Measurements from ENCODE around the gene C19orf47. TPM values are rescaled to one million over a fixed set of nuclear protein-coding genes. Genes with fewer than 3 reads are reported as not detected.
A peak's percentile ranks its signal among the peaks of the same experiment; 100 is the strongest.

Gene C19orf47
- polyA plus RNA-seq, 3 donors, result 7.6 to 10.2 (median 8.0) TPM

DNA sequence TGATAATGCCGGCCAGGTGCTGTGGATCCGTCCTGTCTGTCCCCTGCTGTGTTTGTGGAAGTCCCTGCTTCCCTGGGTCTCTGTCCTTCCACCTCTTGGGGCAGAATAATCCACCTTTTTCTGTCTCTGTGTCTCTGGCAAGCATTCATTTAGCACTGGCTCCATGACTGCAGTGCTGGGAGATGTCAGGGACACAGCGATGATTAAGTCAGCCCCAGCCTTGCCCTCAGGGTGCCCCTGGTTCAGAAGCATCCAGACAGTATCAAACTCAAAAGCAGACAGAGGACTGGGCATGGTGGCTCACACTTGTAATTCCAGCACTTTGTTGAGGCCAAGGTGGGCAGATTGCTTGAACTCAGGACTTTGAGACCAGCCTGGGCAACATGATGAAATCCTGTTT is 40.3 kb upstream of the C19orf47 start:
- no peaks in the 10 kb centered on the region for H3K36me3 ChIP-seq (replicated peaks in 1 of 2; ENCODE audit: control insufficient read depth in 1 of 2, insufficient read depth in 2 of 2, low read length in 2 of 2)
- no peak overlapping the region for H3K9ac ChIP-seq (ENCODE audit: insufficient read depth, low read length, poor library complexity, severe bottlenecking)
- no peaks in the 10 kb centered on the region for H3K27me3 ChIP-seq (ENCODE audit: control insufficient read depth in 2 of 2, insufficient read depth in 2 of 2, low read length in 2 of 2)
- no peak overlapping the region for H3K27ac ChIP-seq (ENCODE audit: low read depth in 1 of 2, low read length in 2 of 2)
- Mint-ChIP-seq H3K36me3 (no peaks in the 10 kb centered on the region), H3K27me3 (ENCODE audit: low read depth in 3 of 3) (peaks cover 3 to 14% (median 3%) of the 10 kb centered on the region in 3 donors), H3K4me3 (no peak overlapping the region), H3K9me3 (peaks cover 0 to 4% (median 0%) of the 10 kb centered on the region in 7 donors), H3K4me1 (peaks cover 15% of the 10 kb centered on the region), H3K27ac (peak overlapping the region in 2 of 7 donors; percentile 18 to 60)
- no peaks in the 10 kb centered on the region for H3K79me2 ChIP-seq (ENCODE audit: insufficient read depth, low read length)
- DNase-seq, result no peak
- H2AFZ ChIP-seq (ENCODE audit: insufficient read depth, low read depth, low read length, poor library complexity, severe bottlenecking), result no peak overlapping the region
- H3K4me2 ChIP-seq (replicated peaks; ENCODE audit: extremely low read depth, low read length, poor library complexity, severe bottlenecking), result no peak overlapping the region
- H3K4me3 ChIP-seq (replicated peaks in 1 of 3; ENCODE audit: low read depth in 2 of 3, low read length in 3 of 3), result no peak overlapping the region
- TF ChIP-seq, protein P1, sequence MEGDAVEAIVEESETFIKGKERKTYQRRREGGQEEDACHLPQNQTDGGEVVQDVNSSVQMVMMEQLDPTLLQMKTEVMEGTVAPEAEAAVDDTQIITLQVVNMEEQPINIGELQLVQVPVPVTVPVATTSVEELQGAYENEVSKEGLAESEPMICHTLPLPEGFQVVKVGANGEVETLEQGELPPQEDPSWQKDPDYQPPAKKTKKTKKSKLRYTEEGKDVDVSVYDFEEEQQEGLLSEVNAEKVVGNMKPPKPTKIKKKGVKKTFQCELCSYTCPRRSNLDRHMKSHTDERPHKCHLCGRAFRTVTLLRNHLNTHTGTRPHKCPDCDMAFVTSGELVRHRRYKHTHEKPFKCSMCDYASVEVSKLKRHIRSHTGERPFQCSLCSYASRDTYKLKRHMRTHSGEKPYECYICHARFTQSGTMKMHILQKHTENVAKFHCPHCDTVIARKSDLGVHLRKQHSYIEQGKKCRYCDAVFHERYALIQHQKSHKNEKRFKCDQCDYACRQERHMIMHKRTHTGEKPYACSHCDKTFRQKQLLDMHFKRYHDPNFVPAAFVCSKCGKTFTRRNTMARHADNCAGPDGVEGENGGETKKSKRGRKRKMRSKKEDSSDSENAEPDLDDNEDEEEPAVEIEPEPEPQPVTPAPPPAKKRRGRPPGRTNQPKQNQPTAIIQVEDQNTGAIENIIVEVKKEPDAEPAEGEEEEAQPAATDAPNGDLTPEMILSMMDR (IDR thresholded peaks at IDR 0.05), result no peak
- no peaks in the 10 kb centered on the region for H4K20me1 ChIP-seq (ENCODE audit: insufficient read depth, low read length)
- intact Hi-C loops (cut with micrococcal nuclease), result no loop called here
- no peaks in the 10 kb centered on the region for H3K9me3 ChIP-seq (replicated peaks in 1 of 2; ENCODE audit: control insufficient read depth in 1 of 2, insufficient read depth in 1 of 2, low read length in 2 of 2)
- 100% methylated on average over 2 of the region's 3 CpGs for WGBS (ENCODE audit: insufficient coverage)
- H3K4me1 ChIP-seq (ENCODE audit: control insufficient read depth in 1 of 2, insufficient read depth in 2 of 2, low read length in 2 of 2), result peaks cover 5 to 10% of the 10 kb centered on the region in 2 donors

DNA sequence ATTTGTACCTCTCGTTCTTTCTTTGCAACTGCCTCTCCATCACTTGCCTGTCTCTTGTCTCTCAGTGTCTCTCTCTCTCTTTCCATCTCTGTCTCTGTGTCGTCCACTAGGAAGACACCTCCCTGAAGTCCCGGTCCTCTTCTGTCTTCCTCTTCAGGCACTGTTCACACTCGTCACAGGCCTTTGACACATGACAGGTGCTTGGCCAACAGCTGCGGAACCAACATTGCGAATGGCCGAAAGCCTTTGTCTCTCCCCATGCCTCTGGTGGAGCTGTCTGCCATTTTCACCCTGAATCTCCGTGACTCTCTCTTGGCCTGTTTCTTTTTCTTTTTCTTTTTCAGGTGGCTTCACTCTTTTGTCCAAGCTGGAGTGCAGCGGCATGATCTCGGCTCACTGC is 39.0 kb upstream of the C19orf47 start:
- H3K27ac ChIP-seq (ENCODE audit: low read depth in 1 of 2, low read length in 2 of 2), result no peak overlapping the region
- Mint-ChIP-seq H3K4me3 (no peak overlapping the region), H3K4me1 (peaks cover 15% of the 10 kb centered on the region), H3K27ac (no peak overlapping the region), H3K36me3 (no peaks in the 10 kb centered on the region), H3K27me3 (ENCODE audit: low read depth in 3 of 3) (peaks cover 1 to 14% (median 3%) of the 10 kb centered on the region in 3 donors), H3K9me3 (peaks cover 0 to 4% (median 0%) of the 10 kb centered on the region in 7 donors)
- no peaks in the 10 kb centered on the region for H3K9me3 ChIP-seq (replicated peaks in 1 of 2; ENCODE audit: control insufficient read depth in 1 of 2, insufficient read depth in 1 of 2, low read length in 2 of 2)
- H3K79me2 ChIP-seq (ENCODE audit: insufficient read depth, low read length), result no peaks in the 10 kb centered on the region
- H3K4me1 ChIP-seq (ENCODE audit: control insufficient read depth in 1 of 2, insufficient read depth in 2 of 2, low read length in 2 of 2), result peaks cover 5 to 10% of the 10 kb centered on the region in 2 donors
- H3K27me3 ChIP-seq (ENCODE audit: control insufficient read depth in 2 of 2, insufficient read depth in 2 of 2, low read length in 2 of 2), result no peaks in the 10 kb centered on the region
- 93% methylated on average over 9 of the region's 10 CpGs for WGBS (ENCODE audit: insufficient coverage)
- no peak overlapping the region for H3K4me3 ChIP-seq (replicated peaks in 1 of 3; ENCODE audit: low read depth in 2 of 3, low read length in 3 of 3)
- no peaks in the 10 kb centered on the region for H3K36me3 ChIP-seq (replicated peaks in 1 of 2; ENCODE audit: control insufficient read depth in 1 of 2, insufficient read depth in 2 of 2, low read length in 2 of 2)
- no peak overlapping the region for H3K9ac ChIP-seq (ENCODE audit: insufficient read depth, low read length, poor library complexity, severe bottlenecking)
- intact Hi-C loops (cut with micrococcal nuclease), result no loop called here
- H2AFZ ChIP-seq (ENCODE audit: insufficient read depth, low read depth, low read length, poor library complexity, severe bottlenecking), result no peak overlapping the region
- H4K20me1 ChIP-seq (ENCODE audit: insufficient read depth, low read length), result no peaks in the 10 kb centered on the region
- H3K4me2 ChIP-seq (replicated peaks; ENCODE audit: extremely low read depth, low read length, poor library complexity, severe bottlenecking), result no peak overlapping the region
- no peak for DNase-seq
- TF ChIP-seq, protein P1 (IDR thresholded peaks at IDR 0.05), result no peak

Data from CD14-positive monocyte (primary cell).